GM18907 (cell line): Measurements from ENCODE around the gene EMILIN2.
A peak's percentile ranks its signal among the peaks of the same experiment; 100 is the strongest.
"Not testable (repeated sequence)": the region's sequence is repeated elsewhere in the genome, so short reads cannot be mapped to it uniquely, and the experiment has no call there.

Source experiments
- ATAC-seq: cut with Tn5 transposase; IDR thresholded peaks from one replicate; pipeline ENCODE4 v1.9.1; 2021; ENCODE audit warnings: mild to moderate bottlenecking, moderate library complexity; ENCODE audit not compliant: unreplicated experiment

The EMILIN2 gene

DNA sequence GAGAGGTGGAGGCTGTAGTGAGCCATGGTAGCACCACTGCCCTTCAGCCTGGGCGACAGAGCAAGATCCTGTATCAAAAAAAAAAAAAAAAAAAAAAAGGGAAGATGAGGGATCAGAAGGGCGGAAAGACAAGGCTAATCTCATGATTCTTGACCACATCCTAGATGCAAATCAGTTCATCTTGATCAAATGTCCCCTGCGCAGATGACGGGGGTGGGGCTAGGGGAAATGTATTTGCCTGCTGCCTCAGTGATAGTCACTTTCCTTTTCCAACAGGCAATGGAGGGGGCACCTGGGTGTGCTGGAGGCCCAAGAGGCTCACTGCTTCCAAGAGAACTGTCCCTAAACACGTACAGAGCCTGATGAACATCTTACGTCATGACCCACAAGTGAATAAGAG, 3.7 kb upstream of the EMILIN2 start:
- no peak for ATAC-seq

DNA sequence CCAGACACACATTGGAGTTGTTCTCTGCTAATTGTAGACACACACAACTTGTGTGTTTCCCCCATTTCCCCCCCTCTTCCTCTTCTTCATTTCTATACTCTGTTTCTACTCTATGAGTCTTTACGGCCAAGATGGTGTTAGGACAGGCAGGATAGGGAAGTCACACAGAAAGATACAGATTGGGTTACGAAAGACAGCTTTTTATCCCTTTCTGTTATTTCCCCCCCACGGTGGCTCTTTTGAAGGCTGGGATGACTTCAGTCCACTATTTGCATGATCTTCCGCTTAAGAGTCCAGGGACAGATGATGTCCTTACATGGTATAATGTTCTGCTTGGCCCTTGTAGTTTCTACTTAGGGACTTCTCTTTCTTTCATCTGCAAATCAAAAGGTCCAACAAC, 1.6 kb upstream of the EMILIN2 start:
- ATAC-seq, result no peak

DNA sequence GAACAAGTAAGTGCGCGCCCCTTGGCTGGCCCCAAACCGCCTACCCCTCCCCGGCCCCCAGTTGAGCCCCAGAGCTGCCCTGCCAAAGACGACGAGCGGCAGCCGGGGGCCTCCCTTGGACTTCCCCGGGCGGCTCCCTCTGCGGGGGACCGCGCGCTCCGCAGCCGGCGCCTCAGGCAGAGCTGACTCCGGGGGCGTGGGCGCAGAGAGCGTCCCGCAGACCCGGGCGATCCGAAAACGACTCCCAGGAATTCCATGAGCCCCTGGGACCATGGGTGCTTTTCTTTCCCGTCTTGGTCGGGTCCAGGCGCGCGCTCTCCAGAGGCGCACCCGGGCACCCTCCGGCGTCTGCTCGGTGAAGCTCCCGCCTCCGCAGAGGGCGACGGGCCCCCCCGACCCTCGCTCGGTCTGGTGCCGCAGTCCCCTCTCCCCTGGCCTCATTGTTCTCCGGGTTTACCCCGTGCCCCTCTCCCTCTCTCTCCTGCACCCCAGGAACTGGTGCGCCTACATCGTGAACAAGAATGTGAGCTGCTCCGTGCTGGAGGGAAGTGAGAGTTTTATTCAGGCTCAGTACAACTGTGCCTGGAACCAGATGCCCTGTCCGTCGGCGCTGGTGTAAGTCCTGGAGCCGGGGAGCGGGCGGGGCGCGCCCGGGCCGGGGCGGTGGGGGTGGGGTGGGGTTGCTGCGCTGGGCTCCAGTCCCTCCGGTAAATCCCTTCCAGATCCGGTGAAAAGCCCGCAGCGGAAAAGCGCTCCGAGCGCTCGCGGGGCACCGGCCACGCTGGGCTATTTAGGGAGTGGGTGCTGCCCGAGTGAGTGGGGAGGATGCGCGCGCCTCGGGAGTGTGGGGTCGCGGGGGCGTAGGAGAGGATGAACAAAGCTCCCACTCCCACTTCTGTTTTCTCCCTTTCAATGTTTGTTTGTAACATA, 776 bp downstream of the EMILIN2 start:
- peak; percentile 49 for ATAC-seq

DNA sequence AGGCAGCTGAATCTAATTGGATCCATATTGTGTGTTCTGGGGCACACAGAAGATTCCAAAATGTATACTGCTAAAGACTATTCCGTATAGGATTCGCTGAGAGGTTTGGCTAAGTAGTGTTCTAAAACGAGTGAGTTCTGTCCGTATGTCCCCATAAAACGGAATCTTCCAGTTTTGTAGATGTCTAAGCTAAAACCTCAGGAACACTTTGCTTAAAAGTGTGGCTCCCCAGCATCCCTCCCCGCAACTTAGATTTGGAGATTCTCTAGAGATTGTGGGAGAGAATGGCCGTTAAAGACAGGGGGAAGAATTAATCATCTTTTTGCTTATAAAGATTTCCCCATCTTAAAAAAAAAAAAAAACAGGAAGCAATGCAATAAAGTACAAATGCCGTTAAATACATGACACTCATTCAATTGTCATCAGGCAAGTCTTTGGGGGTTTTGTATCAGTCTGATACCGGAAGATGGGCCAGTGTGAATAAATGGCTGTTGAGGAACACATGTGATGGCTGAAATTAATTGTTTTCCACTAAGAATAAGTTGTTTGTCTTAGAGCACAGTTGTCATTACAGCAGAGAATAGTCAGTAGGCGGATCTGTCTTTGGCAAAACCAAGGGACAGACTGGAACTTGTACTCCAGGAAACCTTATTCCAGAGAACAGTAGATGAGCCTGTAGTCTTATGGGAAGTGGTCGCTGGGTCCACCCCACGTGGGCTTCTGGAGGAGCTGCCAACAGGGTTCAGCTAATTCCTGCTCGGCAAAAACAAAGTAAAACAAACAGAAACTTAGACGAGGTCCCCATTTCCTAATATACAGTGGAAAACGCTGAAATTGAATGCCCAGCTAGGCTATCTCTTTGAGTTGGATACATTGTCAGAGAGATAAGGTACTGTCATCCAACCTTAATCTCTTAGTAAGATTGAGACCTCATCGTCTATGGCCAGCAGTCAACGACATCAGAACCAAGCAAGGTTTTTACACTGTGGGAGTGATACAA, 1.7 kb downstream of the EMILIN2 start:
- no peak for ATAC-seq

DNA sequence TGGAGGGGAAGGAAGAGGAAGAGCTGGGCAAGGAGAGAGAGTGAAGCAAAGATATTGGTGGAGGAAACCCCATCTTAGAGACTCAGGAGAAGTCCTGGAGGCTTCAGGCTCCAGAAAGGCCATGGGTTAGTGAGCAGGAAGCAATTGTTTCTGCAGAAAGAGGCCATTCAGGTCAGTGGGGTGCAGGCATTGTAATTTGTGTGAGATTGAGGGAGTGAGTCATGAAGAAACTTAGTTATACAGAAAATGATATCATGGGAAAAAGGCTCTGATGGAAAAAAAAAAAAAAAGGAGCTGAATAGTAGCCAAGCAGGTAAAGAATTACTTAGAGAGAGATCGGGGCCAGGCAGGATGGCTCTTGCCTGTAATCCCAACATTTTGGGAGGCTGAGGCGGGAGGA, 4.0 kb downstream of the EMILIN2 start:
- no peak for ATAC-seq

DNA sequence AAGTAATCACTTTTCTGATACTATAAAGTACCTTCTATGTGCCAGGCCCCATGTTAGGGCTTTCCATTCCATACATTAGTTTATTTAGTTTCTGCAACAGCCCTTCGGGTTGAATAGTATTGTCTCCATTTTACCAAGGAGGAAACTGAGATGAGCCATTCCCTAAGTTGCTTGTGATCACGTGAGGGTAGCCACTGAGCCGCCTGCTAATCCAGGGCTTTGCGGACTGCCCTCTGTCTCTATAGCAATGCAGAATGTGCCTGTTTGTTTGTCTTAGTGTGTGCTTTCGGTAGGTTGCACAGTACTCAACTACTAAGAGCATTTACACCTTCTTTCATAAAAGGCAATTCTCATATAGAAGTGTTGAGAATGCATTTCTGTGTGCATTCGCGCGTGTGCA, 5.0 kb downstream of the EMILIN2 start:
- no peak for ATAC-seq

DNA sequence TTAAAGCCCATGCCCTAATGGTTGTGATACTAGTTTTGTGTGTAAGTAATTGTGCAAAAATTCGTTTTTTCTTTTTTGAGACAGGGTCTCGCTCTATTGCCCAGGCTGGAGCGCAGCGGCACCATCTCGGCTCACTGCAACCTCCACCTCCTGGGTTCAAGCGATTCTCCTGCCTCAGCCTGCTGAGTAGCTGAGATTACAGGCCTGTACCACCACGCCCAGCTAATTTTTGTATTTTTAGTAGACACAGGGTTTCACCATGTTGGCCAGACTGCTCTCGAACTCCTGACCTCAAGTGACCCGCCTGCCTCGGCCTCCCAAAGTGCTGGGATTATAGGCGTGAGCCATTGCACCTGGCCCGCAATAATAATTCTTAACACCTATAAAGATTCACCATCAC, 5.7 kb downstream of the EMILIN2 start:
- not testable (repeated sequence) for ATAC-seq

DNA sequence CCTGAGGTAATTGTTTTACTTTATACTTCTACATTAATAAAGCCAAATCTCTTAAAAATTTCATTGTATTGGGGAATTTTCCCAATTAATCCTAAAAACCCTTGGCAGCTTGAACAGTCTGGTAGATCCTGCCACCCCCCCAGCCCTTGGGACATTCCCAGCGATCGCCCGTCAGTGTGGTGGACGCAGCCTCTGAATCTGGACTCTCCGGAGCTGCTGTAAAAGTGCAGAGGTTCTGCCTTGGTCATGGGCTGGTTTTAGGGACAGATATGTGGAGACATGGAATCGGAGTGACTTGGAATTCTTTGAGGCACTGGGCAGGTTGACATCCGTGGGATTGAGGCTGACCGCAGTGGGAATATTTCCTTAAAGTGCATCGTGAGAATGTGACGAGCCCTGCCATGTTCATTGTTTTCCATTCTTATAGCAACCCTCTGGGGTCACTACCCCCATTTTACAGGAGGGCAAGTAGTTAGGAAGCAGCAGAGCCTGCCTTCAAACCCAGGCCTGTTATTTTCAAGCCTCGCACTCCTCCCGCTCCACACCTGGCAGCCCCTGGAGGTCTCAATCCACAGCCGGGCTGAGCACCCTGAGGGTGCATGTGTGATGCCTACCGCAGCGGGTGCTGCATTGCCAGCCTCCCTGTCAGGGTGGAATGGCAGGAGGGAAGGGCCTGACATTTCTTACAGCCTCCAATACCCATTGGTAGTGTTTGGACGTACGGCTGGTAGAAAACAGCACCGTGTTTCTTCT, 6.5 kb downstream of the EMILIN2 start:
- no peak for ATAC-seq

DNA sequence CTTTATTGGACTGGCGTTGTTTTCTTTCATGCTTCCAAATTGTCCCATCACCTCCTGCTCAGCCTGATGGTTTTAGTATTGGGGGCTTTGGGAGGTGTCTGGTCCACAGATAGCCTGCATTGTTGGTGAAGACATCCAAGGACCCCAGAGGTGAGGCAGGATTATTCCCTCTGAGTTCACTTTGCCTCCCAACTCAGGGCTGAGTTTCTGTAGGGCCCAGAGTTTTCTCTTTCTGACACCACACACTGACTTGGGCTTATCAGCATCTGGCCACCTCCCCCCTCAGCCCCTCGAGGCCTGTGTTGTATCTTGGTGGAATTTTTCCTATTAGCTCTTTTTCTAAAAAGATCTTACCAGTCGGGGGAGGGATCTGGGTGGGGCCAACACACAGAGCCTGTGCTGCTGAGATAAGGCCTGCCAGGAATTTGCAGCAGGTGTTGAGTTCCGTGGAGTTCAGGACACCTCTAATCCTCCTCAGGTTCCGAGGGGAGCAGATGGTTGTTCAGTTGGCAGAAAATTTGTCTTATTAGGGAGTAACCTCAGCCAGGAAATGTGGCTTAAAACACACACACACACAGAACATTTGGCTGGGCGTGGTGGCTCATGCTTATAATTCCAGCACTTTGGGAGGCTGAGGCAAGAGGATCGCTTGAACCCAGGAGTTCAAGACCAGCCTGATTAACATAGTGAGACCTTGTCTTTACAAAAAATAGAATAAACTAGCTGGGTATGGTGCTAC, 7.3 kb downstream of the EMILIN2 start:
- no peak for ATAC-seq

DNA sequence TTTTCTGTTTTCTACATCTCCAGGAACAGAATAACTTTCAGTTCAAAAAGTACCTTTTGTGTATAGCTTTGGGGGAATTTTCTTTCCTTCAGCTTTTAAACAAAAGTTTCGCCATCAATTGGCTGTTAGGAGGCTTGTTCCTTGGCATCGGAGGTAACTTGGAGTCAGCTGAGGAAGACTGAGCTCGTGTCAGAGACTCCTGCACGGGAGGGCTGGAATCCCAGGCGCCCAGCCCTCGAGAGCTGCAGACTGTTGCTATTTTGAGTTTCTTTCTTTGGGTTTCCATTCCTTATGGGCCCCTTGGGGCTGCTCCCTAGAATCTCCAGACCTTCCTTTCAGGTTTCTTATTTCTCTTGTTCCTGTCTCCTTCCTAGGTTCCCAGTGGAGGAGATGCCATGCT, 8.1 kb downstream of the EMILIN2 start:
- ATAC-seq, result no peak

DNA sequence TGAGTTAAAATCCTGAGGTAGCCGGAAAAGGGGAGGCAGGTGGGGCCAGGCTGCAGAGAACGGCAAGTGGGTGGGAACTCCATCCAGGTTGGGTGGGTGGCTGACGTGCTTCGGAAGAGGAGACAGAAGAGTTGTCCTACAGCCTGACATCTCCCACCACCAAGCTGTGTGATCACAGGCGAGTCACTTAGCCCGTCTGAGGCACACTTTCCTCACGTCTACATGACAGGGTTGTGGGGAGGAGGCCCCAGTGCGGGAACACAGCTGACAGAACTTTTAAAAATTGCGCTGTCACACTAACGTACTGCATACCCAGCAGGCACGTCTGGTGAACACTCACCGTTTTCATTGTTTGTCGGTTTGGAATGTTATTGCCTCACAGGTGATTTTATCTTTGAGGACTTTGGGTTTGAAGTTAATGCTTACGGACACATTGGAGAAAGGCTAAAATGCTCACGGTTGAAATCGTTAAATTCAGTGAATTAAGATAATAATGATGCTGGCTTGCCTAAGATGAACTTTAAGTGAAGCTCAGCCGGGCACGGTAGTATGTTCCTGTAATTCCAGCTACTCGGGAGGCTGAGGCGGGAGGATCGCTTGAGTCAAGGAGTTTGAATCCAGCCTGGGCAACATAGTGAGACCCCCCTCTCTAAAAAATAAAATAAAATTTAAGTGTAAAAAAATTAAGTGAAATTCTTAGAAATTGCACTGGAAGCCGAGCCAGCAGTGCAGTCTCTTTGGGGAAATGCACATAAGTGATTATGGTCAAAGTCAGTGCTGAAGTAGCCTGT, 8.9 kb downstream of the EMILIN2 start:
- ATAC-seq, result no peak

DNA sequence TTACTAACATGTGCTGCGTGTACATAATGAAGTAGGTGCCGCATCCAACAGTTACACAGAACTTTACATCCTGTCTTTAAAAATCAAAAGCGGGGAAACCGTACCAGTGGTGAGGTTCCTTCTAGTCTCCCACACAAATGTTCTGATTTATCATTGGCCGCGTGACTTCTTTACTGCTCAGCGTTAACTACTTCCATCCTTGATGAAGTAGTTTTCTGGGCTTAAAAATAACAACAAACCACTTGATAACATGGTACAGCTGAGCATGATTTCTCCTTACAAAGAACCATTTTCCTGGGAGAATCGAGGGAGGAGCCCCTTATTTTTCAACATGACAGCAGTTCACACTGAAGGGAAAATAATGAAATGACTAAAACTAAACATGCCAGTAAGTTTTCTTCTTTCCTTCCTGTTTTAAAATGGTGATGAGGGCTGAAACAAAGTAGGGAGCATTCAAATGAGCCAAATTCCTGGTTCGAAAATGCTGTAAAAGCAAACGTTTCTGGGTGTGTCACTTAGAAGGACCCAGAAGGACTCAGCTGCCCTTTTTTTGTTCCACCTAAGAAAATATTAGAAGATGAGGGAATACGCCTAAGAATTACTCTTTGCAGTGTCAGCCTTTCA, 9.9 kb downstream of the EMILIN2 start:
- no peak for ATAC-seq

DNA sequence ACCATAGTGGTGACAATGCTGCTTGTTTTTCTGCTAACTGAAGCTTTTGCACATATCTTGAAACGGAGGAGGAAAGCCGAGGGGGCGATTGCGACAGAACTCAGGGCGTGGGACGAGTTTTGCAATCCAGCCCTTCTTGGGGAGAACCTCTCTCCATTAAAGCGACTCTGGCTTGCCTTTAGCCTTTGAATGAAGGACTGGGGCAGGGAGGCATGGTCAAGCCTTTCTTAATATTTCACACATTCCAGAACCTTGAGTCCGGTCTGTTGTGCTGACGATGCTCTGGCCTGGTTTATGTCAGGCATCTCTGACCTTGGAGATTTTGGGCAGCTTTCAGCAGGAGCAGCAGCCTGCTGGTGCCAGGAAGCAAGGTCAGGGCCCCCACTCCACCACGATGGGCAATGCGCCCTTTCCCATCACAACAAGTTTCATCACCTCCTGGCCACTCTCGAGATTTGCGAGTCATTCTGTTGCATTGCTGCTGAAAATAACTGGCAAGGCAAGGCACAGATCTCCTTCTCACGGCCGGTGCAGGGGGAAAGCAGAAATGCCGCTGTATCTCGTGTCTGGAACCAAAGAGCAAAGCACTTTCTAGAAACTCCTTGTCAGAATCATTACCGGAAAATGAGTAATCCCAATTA, 10.8 kb downstream of the EMILIN2 start:
- ATAC-seq, result no peak

DNA sequence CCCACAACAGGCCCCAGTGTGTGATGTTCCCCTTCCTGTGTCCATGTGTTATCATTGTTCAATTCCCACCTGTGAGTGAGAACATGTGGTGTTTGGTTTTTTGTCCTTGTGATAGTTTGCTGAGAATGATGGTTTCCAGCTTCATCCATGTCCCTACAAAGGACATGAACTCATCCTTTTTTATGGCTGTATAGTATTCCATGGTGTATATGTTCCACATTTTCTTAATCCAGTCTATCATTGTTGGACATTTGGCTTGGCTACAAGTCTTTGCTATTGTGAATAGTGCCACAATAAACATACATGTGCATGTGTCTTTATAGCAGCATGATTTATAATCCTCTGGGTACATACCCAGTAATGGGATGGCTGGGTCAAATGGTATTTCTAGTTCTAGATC, 13.6 kb downstream of the EMILIN2 start:
- ATAC-seq, result not testable (repeated sequence)

DNA sequence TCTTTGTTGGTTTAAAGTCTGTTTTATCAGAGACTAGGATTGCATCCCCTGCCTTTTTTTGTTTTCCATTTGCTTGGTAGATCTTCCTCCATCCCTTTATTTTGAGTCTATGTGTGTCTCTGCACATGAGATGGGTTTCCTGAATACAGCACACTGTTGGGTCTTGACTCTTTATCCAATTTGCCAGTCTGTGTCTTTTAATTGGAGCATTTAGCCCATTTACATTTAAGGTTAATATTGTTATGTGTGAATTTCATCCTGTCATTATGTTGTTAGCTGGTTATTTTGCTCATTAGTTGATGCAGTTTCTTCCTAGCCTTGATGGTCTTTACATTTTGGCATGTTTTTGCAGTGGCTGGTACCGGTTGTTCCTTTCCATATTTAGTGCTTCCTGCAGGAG, 17.2 kb downstream of the EMILIN2 start:
- ATAC-seq, result not testable (repeated sequence)

DNA sequence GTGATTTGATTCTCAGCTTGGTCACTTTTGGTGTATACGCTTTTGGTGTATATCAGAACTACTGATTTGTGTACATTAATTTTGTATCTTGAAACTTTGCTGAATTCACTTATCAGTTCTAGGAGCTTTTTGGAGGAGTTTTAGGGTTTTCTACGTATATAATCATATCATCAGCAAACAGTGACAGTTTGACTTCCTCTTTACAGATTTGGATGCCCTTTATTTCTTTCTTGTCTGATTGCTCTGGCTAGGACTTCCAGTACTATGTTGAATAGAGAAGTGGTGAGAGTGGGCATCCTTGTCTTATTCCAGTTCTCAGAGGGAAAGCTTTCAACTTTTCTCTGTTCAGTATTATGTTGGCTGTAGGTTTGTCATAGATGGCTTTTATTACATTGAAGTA, 19.7 kb downstream of the EMILIN2 start:
- ATAC-seq, result not testable (repeated sequence)

DNA sequence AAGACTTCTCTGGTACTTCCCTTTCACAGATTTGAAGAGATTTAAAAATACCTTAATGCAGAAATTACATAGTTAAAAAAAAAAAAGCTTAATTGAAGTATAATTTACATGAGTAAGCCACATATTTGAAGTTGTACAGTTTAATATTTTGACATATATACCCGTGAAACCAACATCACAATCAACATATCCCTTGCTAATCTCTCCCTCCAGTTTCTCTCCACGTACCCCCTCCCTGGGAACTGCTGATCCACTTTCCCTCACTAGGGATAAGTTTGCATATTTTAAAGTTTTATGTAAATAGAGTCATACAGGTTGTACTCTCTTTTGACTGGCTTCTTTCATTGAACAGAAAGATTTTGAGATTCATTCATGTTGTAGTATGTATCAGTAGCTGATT, 22.4 kb downstream of the EMILIN2 start:
- no peak for ATAC-seq

DNA sequence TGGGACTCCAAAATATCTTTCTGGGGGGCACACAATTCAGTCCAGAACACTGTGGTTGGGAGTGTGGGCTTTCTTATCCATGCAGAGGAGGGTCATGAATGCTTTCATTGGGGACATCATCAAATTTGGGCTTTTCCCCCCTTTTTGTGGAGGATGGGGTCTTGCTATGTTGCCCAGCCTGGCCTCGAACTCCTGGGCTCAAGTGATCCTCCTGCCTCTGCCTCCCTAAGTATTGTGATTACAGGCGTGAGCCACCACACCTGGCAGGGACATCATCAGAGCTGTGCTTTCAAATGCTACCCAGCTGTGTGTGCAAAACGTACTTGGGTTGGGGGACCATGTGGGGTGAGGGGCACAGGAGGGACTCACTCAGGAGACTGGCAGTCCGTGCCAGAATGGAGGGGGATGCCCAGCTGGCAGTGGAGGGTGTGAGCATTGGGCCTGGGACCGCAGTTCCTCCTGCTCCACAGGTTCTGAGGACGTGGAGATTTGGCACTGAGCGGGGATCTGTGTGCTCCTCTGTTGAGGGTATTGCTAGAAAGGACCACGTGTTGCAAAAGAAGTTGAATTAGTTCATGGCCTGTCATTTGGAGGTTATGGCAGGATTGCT, 24.4 kb downstream of the EMILIN2 start:
- ATAC-seq, result no peak
